ENCODE data around the gene NHERF1.

The NHERF1 gene

DNA sequence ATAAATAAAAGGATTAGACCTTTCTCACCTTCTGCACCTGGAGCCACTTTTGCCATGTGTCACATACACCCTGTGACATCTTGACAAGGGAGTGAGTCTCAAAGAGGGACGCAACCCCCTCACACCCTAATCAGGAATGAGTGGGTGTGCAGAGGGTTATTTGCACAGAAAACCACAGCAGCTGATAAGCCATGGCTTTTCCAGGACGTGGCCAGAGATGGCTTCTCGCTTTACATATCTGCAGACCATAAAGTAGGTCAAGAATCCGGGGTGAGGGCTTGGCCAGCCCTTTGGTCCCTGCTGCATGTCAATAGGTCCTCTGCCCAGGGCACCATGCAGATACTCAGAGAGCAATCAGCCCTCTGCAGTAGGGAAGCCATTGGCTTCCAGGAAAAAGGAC is 33.3 kb upstream of the NHERF1 start:
- Histone ChIP-seq H3K79me2 (ENCODE audit: insufficient read depth, low read length) (no peaks in the 10 kb centered on the region), H3F3A (ENCODE audit: insufficient read depth, low read length) (no peaks in the 10 kb centered on the region), H3K4me3 (ENCODE audit: low read depth, low read length, poor library complexity, severe bottlenecking) (no peak overlapping the region), H2AFZ (ENCODE audit: low read length) (no peak overlapping the region), H4K20me1 (ENCODE audit: insufficient read depth, low read length) (no peaks in the 10 kb centered on the region), H3K27ac (ENCODE audit: low read depth, low read length, poor library complexity, severe bottlenecking) (no peak overlapping the region), H3K27me3 (ENCODE audit: insufficient read depth, low read length) (no peaks in the 10 kb centered on the region), H3K36me3 (ENCODE audit: insufficient read depth, low read length) (no peaks in the 10 kb centered on the region), H3K9me2 (ENCODE audit: low read depth, low read length) (no peaks in the 10 kb centered on the region), H3K9ac (ENCODE audit: low read length) (no peak overlapping the region), H3K9me3 (ENCODE audit: low read length) (no peaks in the 10 kb centered on the region), H3K4me1 (ENCODE audit: insufficient read depth, low read length, severe bottlenecking) (no peaks in the 10 kb centered on the region), H3K4me2 (ENCODE audit: low read length) (no peak overlapping the region)
- TF ChIP-seq EZH2 (IDR thresholded peaks at IDR 0.05; ENCODE audit: borderline replicate concordance, low read length) = no peak
- TF ChIP-seq, protein P1, sequence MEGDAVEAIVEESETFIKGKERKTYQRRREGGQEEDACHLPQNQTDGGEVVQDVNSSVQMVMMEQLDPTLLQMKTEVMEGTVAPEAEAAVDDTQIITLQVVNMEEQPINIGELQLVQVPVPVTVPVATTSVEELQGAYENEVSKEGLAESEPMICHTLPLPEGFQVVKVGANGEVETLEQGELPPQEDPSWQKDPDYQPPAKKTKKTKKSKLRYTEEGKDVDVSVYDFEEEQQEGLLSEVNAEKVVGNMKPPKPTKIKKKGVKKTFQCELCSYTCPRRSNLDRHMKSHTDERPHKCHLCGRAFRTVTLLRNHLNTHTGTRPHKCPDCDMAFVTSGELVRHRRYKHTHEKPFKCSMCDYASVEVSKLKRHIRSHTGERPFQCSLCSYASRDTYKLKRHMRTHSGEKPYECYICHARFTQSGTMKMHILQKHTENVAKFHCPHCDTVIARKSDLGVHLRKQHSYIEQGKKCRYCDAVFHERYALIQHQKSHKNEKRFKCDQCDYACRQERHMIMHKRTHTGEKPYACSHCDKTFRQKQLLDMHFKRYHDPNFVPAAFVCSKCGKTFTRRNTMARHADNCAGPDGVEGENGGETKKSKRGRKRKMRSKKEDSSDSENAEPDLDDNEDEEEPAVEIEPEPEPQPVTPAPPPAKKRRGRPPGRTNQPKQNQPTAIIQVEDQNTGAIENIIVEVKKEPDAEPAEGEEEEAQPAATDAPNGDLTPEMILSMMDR (IDR thresholded peaks at IDR 0.05; ENCODE audit: low read length) = no peak

DNA sequence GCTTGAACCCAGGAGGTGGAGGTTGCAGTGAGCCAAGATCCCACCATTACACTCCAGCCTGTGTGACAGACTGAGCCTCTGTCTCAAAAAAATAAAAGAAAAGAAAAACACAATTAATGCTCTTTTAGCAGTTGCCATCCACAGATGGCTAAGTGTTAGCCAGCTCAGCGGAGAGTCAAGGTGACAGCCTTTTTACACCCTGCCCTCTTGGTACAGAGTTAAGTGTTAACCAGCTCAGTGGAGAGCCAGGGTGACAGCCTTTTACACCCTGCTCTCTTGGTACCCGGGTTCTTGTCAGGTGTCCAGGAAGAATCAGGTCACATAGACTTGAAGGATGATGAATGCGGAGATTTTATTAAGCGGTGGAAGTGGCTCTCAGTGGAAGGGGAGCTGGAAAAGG is 27.9 kb upstream of the NHERF1 start:
- no peaks in the 10 kb centered on the region for H3F3A ChIP-seq (ENCODE audit: insufficient read depth, low read length)
- no peak overlapping the region for H3K4me3 ChIP-seq (ENCODE audit: low read depth, low read length, poor library complexity, severe bottlenecking)
- no peaks in the 10 kb centered on the region for H3K9me2 ChIP-seq (ENCODE audit: low read depth, low read length)
- H3K9ac ChIP-seq (ENCODE audit: low read length) = no peak overlapping the region
- no peak overlapping the region for H3K4me2 ChIP-seq (ENCODE audit: low read length)
- no peak overlapping the region for H3K27ac ChIP-seq (ENCODE audit: low read depth, low read length, poor library complexity, severe bottlenecking)
- no peaks in the 10 kb centered on the region for H3K9me3 ChIP-seq (ENCODE audit: low read length)
- H2AFZ ChIP-seq (ENCODE audit: low read length) = no peak overlapping the region
- H3K27me3 ChIP-seq (ENCODE audit: insufficient read depth, low read length) = no peaks in the 10 kb centered on the region; the same call in 1 of the 2 replicates
- TF ChIP-seq EZH2 (IDR thresholded peaks at IDR 0.05; ENCODE audit: borderline replicate concordance, low read length) = no peak
- TF ChIP-seq, protein P1 (IDR thresholded peaks at IDR 0.05; ENCODE audit: low read length) = no peak
- H3K36me3 ChIP-seq (ENCODE audit: insufficient read depth, low read length) = no peaks in the 10 kb centered on the region
- H3K79me2 ChIP-seq (ENCODE audit: insufficient read depth, low read length) = no peaks in the 10 kb centered on the region
- H4K20me1 ChIP-seq (ENCODE audit: insufficient read depth, low read length) = no peaks in the 10 kb centered on the region
- no peaks in the 10 kb centered on the region for H3K4me1 ChIP-seq (ENCODE audit: insufficient read depth, low read length, severe bottlenecking)

DNA sequence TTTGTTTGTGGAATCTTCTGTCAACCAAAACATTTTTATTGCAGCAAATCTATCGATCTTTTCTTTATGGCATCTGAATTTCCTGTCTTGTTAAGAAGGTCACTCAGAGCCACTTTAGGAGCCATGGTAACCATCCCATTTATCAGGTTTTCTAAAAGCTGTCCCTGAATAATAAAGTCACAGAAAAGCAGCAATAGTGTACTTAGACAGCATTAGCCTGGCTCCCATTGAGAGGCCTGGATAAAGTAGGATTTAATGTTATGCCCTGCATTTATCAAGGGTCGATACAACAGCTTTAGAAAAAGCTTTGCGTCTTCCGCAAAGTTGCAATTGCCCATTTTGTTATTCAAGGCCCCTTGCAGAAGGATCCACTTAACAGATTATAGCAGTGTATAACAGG is 25.6 kb upstream of the NHERF1 start:
- no peaks in the 10 kb centered on the region for H3K79me2 ChIP-seq (ENCODE audit: insufficient read depth, low read length)
- H3K27ac ChIP-seq (ENCODE audit: low read depth, low read length, poor library complexity, severe bottlenecking) = no peak overlapping the region
- H3K9me3 ChIP-seq (ENCODE audit: low read length) = no peaks in the 10 kb centered on the region
- H3K36me3 ChIP-seq (ENCODE audit: insufficient read depth, low read length) = no peaks in the 10 kb centered on the region
- H4K20me1 ChIP-seq (ENCODE audit: insufficient read depth, low read length) = no peaks in the 10 kb centered on the region
- no peak overlapping the region for H2AFZ ChIP-seq (ENCODE audit: low read length)
- H3K9ac ChIP-seq (ENCODE audit: low read length) = no peak overlapping the region
- no peak for TF ChIP-seq EZH2 (IDR thresholded peaks at IDR 0.05; ENCODE audit: borderline replicate concordance, low read length)
- TF ChIP-seq, protein P1 (IDR thresholded peaks at IDR 0.05; ENCODE audit: low read length) = no peak
- H3F3A ChIP-seq (ENCODE audit: insufficient read depth, low read length) = no peaks in the 10 kb centered on the region
- no peaks in the 10 kb centered on the region; the same call in 1 of the 2 replicates for H3K27me3 ChIP-seq (ENCODE audit: insufficient read depth, low read length)
- H3K9me2 ChIP-seq (ENCODE audit: low read depth, low read length) = no peaks in the 10 kb centered on the region
- H3K4me3 ChIP-seq (ENCODE audit: low read depth, low read length, poor library complexity, severe bottlenecking) = no peak overlapping the region
- no peak overlapping the region for H3K4me2 ChIP-seq (ENCODE audit: low read length)
- no peaks in the 10 kb centered on the region for H3K4me1 ChIP-seq (ENCODE audit: insufficient read depth, low read length, severe bottlenecking)

All from OCI-LY1 (cell line).